ENCODE data around the gene AQP5. TPM values are rescaled to one million over a fixed set of nuclear protein-coding genes. Genes with fewer than 3 reads are reported as not detected.
A peak's percentile ranks its signal among the peaks of the same experiment; 100 is the strongest.

Gene AQP5
- total and polyA plus RNA-seq, 2 of the 8 experiments (the other 6 are each of a cell fraction or from before 2014, with no cell fraction given) = 2.5 to 3.2 TPM

DNA sequence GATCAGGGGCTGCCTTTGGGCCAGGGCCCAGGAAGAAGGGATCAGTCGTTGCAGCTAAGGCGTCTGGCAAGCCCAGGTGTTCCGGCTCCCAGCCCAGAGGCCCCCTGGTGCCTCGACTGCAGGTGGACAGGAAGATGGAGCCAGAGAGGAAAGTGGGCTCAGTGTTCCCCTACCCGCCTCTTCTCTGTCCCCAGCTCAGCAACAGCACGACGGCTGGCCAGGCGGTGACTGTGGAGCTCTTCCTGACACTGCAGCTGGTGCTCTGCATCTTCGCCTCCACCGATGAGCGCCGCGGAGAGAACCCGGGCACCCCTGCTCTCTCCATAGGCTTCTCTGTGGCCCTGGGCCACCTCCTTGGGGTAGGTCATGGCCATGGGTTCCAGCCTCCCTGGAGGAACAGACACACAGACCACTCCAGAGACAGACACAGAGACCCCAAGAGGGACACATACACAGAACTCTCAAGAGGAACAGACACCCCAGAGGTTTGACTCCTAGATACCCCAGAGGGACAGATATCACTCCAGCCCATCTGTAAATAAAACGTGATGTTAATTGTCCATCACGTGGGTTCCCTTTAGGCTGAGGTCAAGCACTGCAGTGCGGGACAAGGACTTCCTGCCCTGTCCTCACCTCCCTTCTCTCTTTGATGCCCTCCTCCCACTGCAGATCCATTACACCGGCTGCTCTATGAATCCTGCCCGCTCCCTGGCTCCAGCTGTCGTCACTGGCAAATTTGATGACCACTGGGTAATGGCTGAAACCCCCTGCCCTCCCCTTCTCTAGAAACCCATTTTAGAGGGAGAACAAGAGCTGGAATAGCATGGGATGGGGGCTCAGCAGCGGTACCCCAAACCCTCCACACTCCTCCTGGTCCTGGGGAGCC lies 7.5 kb upstream of the AQP5 start:
- no peak overlapping the region for H3K23ac ChIP-seq (ENCODE audit: insufficient read length)
- 81% methylated on average over 21 of the region's 21 CpGs; no CpG with 5 or more reads in 1 of the 2 experiments for WGBS, 2 experiments (ENCODE audit: extremely low coverage in 1 of 2, insufficient coverage in 1 of 2, insufficient read length in 1 of 2, insufficient replicate concordance in 2 of 2, low coverage in 1 of 2, low lambda C conversion rate in 2 of 2, missing lambda C conversion rate in 1 of 2)
- DNase-seq (ENCODE audit: low read depth in 1 of 2, low spot score in 2 of 2) = no peak
- no peak overlapping the region for H2BK120ac ChIP-seq (replicated peaks; ENCODE audit: low read depth, low read length)
- no peaks in the 10 kb centered on the region; the same call in 1 of the 2 replicates for H3K23me2 ChIP-seq (ENCODE audit: low read depth, low read length)
- H4K20me1 ChIP-seq (replicated peaks in 1 of 2; ENCODE audit: control insufficient read depth in 1 of 2, insufficient read depth in 2 of 2, low read length in 2 of 2) = no peaks in the 10 kb centered on the region
- no peak overlapping the region for H2AFZ ChIP-seq (ENCODE audit: low read length)
- H4K8ac ChIP-seq (ENCODE audit: extremely low read depth, insufficient read depth, low read length) = no peak overlapping the region
- no peak overlapping the region for H3K9ac ChIP-seq (replicated peaks in 1 of 4; ENCODE audit: extremely low read depth in 1 of 4, low read depth in 3 of 4, low read length in 3 of 4)
- H3K27ac ChIP-seq (ENCODE audit: low read depth, low read length) = no peak overlapping the region
- H3K18ac ChIP-seq (ENCODE audit: extremely low read depth, low read length) = no peak overlapping the region
- peaks cover 0 to 8% (median 6%) of the 10 kb centered on the region in 4 experiments; a peak in 5 of 7 replicates for H3K4me1 ChIP-seq (replicated peaks in 1 of 4; ENCODE audit: control insufficient read depth in 3 of 4, insufficient read depth in 4 of 4, low read length in 3 of 4)
- POLR2A ChIA-PET (ENCODE audit: partially characterized antibody) = interaction anchor here (1.2 to 1.5 kb wide), 2 partner anchors 8 to 11 kb away, joined by 3 to 4 read pairs; no protein-coding TSS in a partner anchor
- no peak overlapping the region for H3K4ac ChIP-seq (replicated peaks; ENCODE audit: insufficient read length, low read depth, low read length)
- H3K79me2 ChIP-seq (ENCODE audit: control insufficient read depth in 1 of 2, insufficient read depth in 2 of 2, low read length in 2 of 2) = no peaks in the 10 kb centered on the region
- H2BK15ac ChIP-seq (ENCODE audit: low read length) = peak overlapping the region; percentile 72; the same call in 1 of the 2 replicates
- CTCF ChIA-PET (ENCODE audit: partially characterized antibody) = interaction anchor here (0.9 to 7.8 kb wide), 10 partner anchors 9 to 177 kb away, joined by 3 to 86 read pairs (median 6); no protein-coding TSS in a partner anchor
- H3K36me3 ChIP-seq (ENCODE audit: control insufficient read depth in 2 of 4, insufficient read depth in 4 of 4, low read length in 3 of 4) = no peaks in the 10 kb centered on the region
- H2BK12ac ChIP-seq (ENCODE audit: low read depth, low read length) = peak overlapping the region; percentile 75; the same call in 1 of the 2 replicates
- no peaks in the 10 kb centered on the region for H3K79me1 ChIP-seq (ENCODE audit: low read depth, low read length)
- H3K9me3 ChIP-seq (ENCODE audit: insufficient read depth in 2 of 2, low read depth in 1 of 2, low read length in 1 of 2) = no peaks in the 10 kb centered on the region
- H4K5ac ChIP-seq (ENCODE audit: insufficient read length, low read depth, low read length) = no peak overlapping the region
- H2BK5ac ChIP-seq (ENCODE audit: low read depth, low read length) = no peak overlapping the region; the same call in 1 of the 2 replicates
- no peak overlapping the region for H4K91ac ChIP-seq (replicated peaks; ENCODE audit: insufficient read length, low read length)
- no peak overlapping the region for H3K14ac ChIP-seq (ENCODE audit: insufficient read length)
- no peak for FAIRE-seq
- no peak overlapping the region for H3K56ac ChIP-seq (replicated peaks; ENCODE audit: insufficient read length, low read depth, low read length)
- H3K4me3 ChIP-seq (ENCODE audit: extremely low read depth in 1 of 4, insufficient read depth in 2 of 4, low read depth in 3 of 4, low read length in 4 of 4) = no peak overlapping the region
- peaks cover 0 to 31% (median 25%) of the 10 kb centered on the region in 4 experiments; a peak in 6 of 7 replicates for H3K27me3 ChIP-seq (replicated peaks in 1 of 4; ENCODE audit: control insufficient read depth in 3 of 4, extremely low read depth in 1 of 4, insufficient read depth in 3 of 4, low read length in 3 of 4)
- peak overlapping the region in 1 of 2 experiments; percentile 47; a peak in 1 of 4 replicates for H3K4me2 ChIP-seq (ENCODE audit: insufficient read depth in 1 of 2, low read depth in 2 of 2, low read length in 2 of 2)
- no peak overlapping the region for H2AK5ac ChIP-seq (ENCODE audit: low read depth, low read length)
- H2BK20ac ChIP-seq (ENCODE audit: low read length) = 0 out of 2 replicates have a peak overlapping the region, but pooled peaks have one; percentile 48
- no peak for TF ChIP-seq BCL11A (IDR thresholded peaks at IDR 0.05; ENCODE audit: low read depth in 2 of 2, low read length in 2 of 2)
- TF ChIP-seq RFX5 (IDR thresholded peaks at IDR 0.05; ENCODE audit: borderline replicate concordance, low read depth, low read length) = no peak
- TF ChIP-seq MAFK (IDR thresholded peaks at IDR 0.05; ENCODE audit: low read depth, low read length) = no peak
- no peak for TF ChIP-seq BRCA1 (IDR thresholded peaks at IDR 0.05; ENCODE audit: low read depth, low read length)
- TF ChIP-seq SIRT6 (IDR thresholded peaks at IDR 0.05; ENCODE audit: low read length) = no peak
- no peak for TF ChIP-seq JUN (IDR thresholded peaks at IDR 0.05; ENCODE audit: low read depth, low read length)
- no peak for TF ChIP-seq PHF8 (conservative IDR thresholded peaks at IDR 0.05; ENCODE audit: low read depth, low read length)
- TF ChIP-seq FOSL1 (IDR thresholded peaks at IDR 0.05; ENCODE audit: insufficient read depth, low read depth, low read length) = no peak
- TF ChIP-seq EP300 (IDR thresholded peaks at IDR 0.05; ENCODE audit: borderline replicate concordance in 1 of 2, low read depth in 2 of 2, low read length in 2 of 2) = no peak
- no peak for TF ChIP-seq RXRA (IDR thresholded peaks at IDR 0.05; ENCODE audit: insufficient read depth, low read depth, low read length)
- TF ChIP-seq RAD21 (IDR thresholded peaks at IDR 0.05 in 1 of 2, conservative IDR thresholded peaks at IDR 0.05 in 1 of 2; ENCODE audit: low read depth in 2 of 2, low read length in 2 of 2) = no peak

All from H1 (cell line).